LNCaP clone FGC (cell line): Measurements from ENCODE around the gene LBH.

Experiments used
- DNase-seq: peaks from one replicate; pipeline ENCODE4 v3.0.0-alpha.2; 2011; ENCODE audit warnings: low read depth
- H3K4me3 ChIP-seq: 2 replicates; pipeline ENCODE4 v1.5.1; 2011; ENCODE audit warnings: mild to moderate bottlenecking, low read depth, low read length, control low read depth
- TF ChIP-seq, protein P1 (sequence below): IDR thresholded peaks from 2 replicates; pipeline ENCODE4 v1.5.1; 2012; ENCODE audit warnings: mild to moderate bottlenecking; ENCODE audit not compliant: control insufficient read depth, insufficient read depth; ENCODE audit errors: extremely low read depth

Gene LBH

DNA sequence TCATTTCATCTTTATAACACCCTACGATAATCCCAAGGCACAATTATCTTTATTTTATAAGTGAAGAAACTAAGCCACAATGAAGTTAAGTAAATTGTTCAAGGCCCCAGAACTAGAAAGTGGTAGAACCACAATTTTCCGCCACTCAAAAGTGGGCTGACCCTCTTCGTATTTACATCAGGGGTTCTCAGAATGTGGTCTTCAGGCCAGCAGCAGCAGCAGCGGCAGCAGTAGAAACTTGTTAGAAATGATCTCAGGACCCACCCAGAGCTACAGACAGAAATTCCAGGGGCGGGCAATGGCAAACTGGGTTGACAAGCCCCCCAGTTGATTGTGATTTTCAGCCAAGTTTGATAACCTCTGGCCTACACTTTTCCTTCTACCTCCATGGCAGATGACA, 62.8 kb downstream of the LBH start:
- TF ChIP-seq, protein P1, sequence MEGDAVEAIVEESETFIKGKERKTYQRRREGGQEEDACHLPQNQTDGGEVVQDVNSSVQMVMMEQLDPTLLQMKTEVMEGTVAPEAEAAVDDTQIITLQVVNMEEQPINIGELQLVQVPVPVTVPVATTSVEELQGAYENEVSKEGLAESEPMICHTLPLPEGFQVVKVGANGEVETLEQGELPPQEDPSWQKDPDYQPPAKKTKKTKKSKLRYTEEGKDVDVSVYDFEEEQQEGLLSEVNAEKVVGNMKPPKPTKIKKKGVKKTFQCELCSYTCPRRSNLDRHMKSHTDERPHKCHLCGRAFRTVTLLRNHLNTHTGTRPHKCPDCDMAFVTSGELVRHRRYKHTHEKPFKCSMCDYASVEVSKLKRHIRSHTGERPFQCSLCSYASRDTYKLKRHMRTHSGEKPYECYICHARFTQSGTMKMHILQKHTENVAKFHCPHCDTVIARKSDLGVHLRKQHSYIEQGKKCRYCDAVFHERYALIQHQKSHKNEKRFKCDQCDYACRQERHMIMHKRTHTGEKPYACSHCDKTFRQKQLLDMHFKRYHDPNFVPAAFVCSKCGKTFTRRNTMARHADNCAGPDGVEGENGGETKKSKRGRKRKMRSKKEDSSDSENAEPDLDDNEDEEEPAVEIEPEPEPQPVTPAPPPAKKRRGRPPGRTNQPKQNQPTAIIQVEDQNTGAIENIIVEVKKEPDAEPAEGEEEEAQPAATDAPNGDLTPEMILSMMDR: no peak
- H3K4me3 ChIP-seq: no peak overlapping the region
- no peak for DNase-seq

DNA sequence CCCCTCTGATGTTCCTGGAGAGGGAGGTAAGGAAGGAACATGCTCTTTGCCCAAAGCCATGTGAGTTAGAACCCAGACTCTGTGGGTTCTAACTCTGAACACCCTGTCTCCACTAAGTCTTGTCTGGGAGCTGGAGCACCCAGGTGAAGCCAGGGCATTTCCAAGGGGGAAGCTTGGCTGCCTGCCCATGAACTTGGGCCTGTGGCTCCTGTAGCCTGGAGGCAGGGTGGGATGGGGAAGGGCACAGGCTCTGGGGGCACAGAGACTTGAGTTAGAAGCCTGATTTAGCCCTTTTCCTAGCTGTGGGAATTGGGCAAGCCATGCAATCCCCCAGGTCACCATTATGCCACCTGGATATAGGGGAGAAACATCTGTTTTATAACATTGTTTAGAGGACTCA, 65.2 kb downstream of the LBH start:
- TF ChIP-seq, protein P1: no peak
- no peak for DNase-seq
- no peak overlapping the region for H3K4me3 ChIP-seq

DNA sequence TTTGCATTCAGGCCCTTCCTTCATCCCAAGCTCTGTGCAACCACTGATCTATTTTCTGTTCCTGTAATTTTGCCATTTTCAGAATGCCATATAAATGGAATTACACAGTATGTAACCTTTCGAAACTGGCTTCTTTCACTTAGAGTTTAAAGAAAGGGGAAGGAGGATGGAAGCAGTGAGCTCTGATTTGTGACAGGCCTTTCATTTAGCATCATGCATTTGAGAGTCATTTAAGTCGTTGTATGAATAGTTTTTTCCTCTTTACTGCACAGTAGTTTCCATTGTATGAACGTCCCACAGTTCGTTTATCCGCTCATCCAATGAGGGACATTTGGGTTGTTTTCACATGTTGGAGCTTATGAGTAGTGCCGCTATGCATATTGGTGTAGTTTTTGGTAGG, 67.0 kb downstream of the LBH start:
- TF ChIP-seq, protein P1: no peak
- no peak overlapping the region for H3K4me3 ChIP-seq
- no peak for DNase-seq

DNA sequence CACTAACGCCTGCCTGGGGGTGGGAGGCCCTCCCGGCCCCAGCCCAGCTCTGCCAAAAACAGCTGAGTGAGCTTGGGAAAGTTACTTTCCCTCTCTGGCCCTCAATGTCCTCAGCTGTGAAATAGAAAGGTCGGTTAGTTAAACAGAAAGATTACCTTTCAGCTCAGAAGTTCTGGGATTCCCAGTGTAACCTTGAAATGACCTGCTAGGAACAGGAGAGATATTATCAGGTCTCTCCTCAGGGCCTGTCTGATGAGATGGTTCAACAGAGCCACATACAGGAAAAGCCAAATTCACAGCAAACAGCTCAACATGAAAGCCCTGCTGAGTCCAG, 68.8 kb downstream of the LBH start:
- no peak overlapping the region for H3K4me3 ChIP-seq
- no peak for DNase-seq
- TF ChIP-seq, protein P1: no peak

DNA sequence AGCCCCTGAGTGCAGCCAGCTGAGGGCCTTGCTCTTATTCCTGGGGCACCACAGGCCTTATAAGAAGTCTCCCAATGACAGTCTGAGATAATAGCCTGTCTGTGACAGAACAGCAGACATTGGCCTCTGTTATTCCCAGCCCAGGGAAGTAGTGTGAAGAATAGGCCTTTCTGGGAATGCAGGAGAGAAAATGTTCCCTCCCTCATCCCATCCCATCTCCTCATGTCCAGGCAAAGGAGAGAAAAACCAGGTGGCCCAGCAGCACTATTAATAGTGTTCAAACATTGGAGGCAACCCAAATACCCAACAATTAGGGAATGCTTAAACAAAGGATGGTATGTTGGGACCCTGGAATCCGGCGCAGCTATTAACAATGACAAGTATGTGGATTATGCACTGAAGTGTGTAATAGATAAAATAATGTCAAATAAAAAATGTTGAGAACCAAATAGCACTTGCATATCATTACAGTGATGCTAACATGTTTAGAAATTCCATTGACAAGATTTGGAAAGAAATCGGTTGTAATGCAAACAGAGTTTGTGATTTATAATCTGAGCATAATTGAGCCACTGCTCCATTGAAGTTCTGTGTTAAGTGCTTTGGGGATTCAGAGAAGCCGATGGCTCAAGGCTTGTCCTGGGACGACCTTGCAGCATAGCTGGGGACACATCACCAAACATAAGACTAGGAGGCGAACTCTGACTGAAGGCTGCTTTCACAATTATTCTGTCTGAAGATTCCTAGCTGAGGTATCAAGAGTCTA, 69.3 kb downstream of the LBH start:
- no peak for DNase-seq
- TF ChIP-seq, protein P1: no peak
- H3K4me3 ChIP-seq: no peak overlapping the region

DNA sequence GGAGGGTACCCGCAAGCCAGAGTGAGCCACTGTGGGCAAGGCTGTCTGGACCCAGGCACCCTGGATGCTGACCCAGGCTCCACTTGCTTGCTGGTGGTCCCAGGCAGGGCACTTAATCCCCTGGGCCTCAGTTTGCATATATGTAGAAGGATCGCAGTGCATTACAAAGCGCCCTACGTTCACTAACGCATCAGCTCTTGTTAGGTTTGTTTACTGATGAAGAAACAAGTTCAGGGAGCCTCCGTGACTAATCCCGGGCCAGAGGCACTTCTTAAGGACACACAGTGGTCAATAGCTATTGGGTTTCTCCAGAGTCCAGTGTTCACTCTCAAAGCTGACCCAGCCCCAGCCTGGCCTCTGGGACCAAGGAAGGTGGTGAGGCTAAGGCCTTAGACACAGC, 70.2 kb downstream of the LBH start:
- no peak overlapping the region for H3K4me3 ChIP-seq
- DNase-seq: no peak
- TF ChIP-seq, protein P1: no peak

DNA sequence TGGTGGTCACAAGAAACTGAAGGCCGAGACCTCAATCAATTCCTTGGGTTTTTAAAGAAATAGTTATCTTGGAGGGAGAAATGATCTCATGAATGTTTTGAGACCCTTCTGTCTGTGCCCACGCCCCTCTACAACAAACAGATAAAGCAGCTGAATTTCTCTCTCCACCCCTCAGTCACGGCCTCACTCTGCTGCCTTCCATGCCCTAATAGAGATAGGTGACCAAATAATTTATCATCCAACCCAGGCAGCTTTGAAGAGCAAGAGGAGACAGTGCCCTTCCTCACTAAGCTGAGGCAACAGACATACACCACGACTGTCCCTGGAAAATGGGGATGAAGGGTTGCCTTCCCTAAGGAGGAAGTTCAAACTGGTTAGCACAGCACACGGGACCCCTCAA, 71.2 kb downstream of the LBH start:
- H3K4me3 ChIP-seq: no peak overlapping the region
- TF ChIP-seq, protein P1: no peak

More for the DNA sequence above, 71.2 kb downstream of the LBH start:
- DNase-seq: no peak
